Astrocyte (in vitro differentiated cells and primary cell): Measurements from ENCODE around the gene DENND4C.

ENCODE experiments used
- EZH2 ChIP-seq: IDR thresholded peaks from 2 replicates; pipeline ENCODE4 v1.6.1; 2012; ENCODE audit warnings: mild to moderate bottlenecking, low read length, inconsistent platforms; ENCODE audit not compliant: insufficient read depth
- TF ChIP-seq, protein P1 (sequence below): IDR thresholded peaks from 2 replicates; pipeline ENCODE4 v1.5.1; 2011; ENCODE audit warnings: low read depth, mild to moderate bottlenecking, inconsistent platforms, low read length, moderate library complexity; ENCODE audit not compliant: insufficient read depth

DNA sequence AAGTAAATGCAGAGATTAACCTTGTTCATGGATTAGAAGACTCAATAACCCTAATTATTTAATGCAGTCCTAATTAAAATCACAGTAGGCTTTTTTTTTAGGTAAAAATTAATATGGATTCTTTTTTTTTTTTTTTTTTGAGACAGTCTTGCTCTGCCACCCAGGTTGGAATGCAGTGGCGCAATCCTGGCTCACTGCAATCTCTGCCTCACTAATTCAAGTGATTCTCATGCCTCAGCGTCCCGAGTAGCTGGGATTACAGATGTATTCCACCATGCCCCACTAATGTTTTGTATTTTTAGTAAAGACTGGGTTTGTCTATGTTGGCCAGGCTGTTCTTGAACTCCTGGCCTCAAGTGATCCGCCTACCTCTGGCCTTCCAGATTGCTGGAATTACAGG is 40.6 kb downstream of the DENND4C start:
- TF ChIP-seq, protein P1, sequence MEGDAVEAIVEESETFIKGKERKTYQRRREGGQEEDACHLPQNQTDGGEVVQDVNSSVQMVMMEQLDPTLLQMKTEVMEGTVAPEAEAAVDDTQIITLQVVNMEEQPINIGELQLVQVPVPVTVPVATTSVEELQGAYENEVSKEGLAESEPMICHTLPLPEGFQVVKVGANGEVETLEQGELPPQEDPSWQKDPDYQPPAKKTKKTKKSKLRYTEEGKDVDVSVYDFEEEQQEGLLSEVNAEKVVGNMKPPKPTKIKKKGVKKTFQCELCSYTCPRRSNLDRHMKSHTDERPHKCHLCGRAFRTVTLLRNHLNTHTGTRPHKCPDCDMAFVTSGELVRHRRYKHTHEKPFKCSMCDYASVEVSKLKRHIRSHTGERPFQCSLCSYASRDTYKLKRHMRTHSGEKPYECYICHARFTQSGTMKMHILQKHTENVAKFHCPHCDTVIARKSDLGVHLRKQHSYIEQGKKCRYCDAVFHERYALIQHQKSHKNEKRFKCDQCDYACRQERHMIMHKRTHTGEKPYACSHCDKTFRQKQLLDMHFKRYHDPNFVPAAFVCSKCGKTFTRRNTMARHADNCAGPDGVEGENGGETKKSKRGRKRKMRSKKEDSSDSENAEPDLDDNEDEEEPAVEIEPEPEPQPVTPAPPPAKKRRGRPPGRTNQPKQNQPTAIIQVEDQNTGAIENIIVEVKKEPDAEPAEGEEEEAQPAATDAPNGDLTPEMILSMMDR: no peak
- no peak for TF ChIP-seq EZH2
